Stimulated activated CD8-positive, alpha-beta memory T cell treated with anti-CD3 and anti-CD28 coated beads, Interleukin-2, amount 100 ng/mL, for 1 hour (primary cell): Measurements from ENCODE around the gene HSPH1.
"Not testable (repeated sequence)": the region's sequence is repeated elsewhere in the genome, so short reads cannot be mapped to it uniquely, and the experiment has no call there.

Experiments used
- DNase-seq, 2 donors: peaks; one replicate each; pipeline ENCODE4 v3.0.0-alpha.2; 2020; ENCODE audit warnings: low read depth in 2 of 2

The HSPH1 gene

GRCh38 chr13:31177813-31178495 lies 16.2 kb upstream of the HSPH1 start:
- DNase-seq, result not testable (repeated sequence)

GRCh38 chr13:31175847-31176532 lies 14.3 kb upstream of the HSPH1 start:
- no peak for DNase-seq

- DNase-seq, result no peak
Observed at GRCh38 chr13:31174018-31174417, 12.3 kb upstream of the HSPH1 start.

- DNase-seq, result no peak
Observed at GRCh38 chr13:31172535-31172934, 10.8 kb upstream of the HSPH1 start.

- DNase-seq, result no peak
Observed at GRCh38 chr13:31172001-31172400, 10.3 kb upstream of the HSPH1 start.

GRCh38 chr13:31168736-31169135 lies 7.0 kb upstream of the HSPH1 start:
- no peak for DNase-seq

- DNase-seq, result no peak
Observed at GRCh38 chr13:31168166-31168565, 6.5 kb upstream of the HSPH1 start.

- no peak for DNase-seq
Observed at GRCh38 chr13:31167490-31167889, 5.8 kb upstream of the HSPH1 start.

GRCh38 chr13:31166591-31166990 lies 4.9 kb upstream of the HSPH1 start:
- DNase-seq, result no peak

GRCh38 chr13:31162151-31163008 lies 676 bp upstream of the HSPH1 start:
- peak; percentile 89 to 90 for DNase-seq

- peak; percentile 21 to 37 for DNase-seq
Observed at GRCh38 chr13:31160857-31161556, 697 bp downstream of the HSPH1 start.

GRCh38 chr13:31159306-31159705 lies 2.4 kb downstream of the HSPH1 start:
- no peak for DNase-seq

GRCh38 chr13:31154939-31155338 lies 6.8 kb downstream of the HSPH1 start:
- DNase-seq, result no peak

- DNase-seq, result no peak
Observed at GRCh38 chr13:31151837-31152236, 9.9 kb downstream of the HSPH1 start.

- DNase-seq, result no peak
Observed at GRCh38 chr13:31150315-31150985, 11.3 kb downstream of the HSPH1 start.

- DNase-seq, result no peak
Observed at GRCh38 chr13:31149604-31150003, 12.1 kb downstream of the HSPH1 start.

GRCh38 chr13:31145417-31145816 lies 16.3 kb downstream of the HSPH1 start:
- no peak for DNase-seq

- DNase-seq, result no peak
Observed at GRCh38 chr13:31138515-31138914, 23.2 kb downstream of the HSPH1 start.

GRCh38 chr13:31136724-31137123 lies 25.0 kb downstream of the HSPH1 start:
- DNase-seq, result no peak

GRCh38 chr13:31134039-31134711 lies 27.5 kb downstream of the HSPH1 start:
- no peak for DNase-seq

GRCh38 chr13:31133621-31134020 lies 28.1 kb downstream of the HSPH1 start:
- no peak for DNase-seq
